ENCODE measurements around the gene PNPO. TPM values are rescaled to one million over a fixed set of nuclear protein-coding genes. Genes with fewer than 3 reads are reported as not detected.

The PNPO gene
- polyA plus RNA-seq (2011; rRNA removed) (15.9 and 19.6 TPM in 2 replicates), polyA minus RNA-seq (2011; rRNA and poly(A)+ RNA removed) (20.8 and 38.8 TPM in 2 replicates)

DNA sequence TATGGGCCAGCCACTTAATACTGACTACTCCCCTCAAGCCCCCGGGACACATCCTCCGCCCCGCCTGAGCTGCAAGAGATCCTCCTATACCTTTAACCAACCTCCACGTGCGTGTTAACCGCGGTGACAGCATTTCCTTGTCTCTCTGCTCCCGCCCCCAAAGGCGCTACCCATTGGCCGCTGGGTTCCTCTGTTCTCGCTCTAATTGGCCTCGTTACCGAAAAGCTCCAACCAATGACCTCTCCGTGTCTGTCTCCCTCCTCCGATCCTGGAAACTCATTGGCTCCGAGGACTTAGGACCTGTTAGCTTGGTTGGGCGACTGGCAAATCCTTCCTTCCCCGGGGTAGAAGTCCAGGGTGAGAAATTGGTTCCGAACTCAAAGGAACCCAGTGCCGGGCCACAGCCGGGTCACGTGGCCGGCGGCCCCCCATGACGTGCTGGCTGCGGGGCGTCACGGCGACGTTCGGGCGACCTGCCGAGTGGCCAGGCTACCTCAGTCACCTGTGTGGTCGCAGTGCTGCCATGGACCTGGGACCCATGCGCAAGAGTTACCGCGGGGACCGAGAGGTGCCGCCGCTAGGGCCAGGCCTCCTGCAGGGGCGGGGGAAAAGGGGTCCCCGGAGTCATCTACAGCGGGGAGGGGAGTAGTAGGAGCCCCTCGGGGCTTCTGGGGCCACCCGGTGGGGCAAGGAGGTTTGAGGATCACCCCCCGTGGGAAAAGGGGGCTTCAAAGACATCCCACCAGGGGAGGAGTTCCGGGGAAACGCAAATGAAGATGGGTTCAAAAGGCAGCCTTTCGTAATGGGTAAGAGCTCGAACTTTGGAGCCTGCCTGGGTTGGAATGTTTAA is at the start of gene PNPO:
Gene PNPO, plus strand, starts transcription at position 326 of the 850 bp plus-strand sequence. Its CDS starts 105 bp downstream, at position 431.
- Histone ChIP-seq H3K36me3 (ENCODE audit: control insufficient read depth, insufficient read depth, low read length) (peaks cover 3% of the 10 kb centered on the region), H3K27me3 (ENCODE audit: control insufficient read depth, insufficient read depth, low read length) (no peaks in the 10 kb centered on the region), H3K4me3 (ENCODE audit: low read depth, low read length) (peak within 1 kb of the TSS; percentile 87)
- CTCF ChIA-PET: interaction anchor here (0.6 to 19.6 kb wide), 9 partner anchors 8 to 246 kb away, joined by 3 to 380 read pairs (median 6); partner anchors contain the start of genes CDK5RAP3 and SCRN2
- DNase-seq (ENCODE audit: low read depth): peak; percentile 93
- TF ChIP-seq, protein P1, sequence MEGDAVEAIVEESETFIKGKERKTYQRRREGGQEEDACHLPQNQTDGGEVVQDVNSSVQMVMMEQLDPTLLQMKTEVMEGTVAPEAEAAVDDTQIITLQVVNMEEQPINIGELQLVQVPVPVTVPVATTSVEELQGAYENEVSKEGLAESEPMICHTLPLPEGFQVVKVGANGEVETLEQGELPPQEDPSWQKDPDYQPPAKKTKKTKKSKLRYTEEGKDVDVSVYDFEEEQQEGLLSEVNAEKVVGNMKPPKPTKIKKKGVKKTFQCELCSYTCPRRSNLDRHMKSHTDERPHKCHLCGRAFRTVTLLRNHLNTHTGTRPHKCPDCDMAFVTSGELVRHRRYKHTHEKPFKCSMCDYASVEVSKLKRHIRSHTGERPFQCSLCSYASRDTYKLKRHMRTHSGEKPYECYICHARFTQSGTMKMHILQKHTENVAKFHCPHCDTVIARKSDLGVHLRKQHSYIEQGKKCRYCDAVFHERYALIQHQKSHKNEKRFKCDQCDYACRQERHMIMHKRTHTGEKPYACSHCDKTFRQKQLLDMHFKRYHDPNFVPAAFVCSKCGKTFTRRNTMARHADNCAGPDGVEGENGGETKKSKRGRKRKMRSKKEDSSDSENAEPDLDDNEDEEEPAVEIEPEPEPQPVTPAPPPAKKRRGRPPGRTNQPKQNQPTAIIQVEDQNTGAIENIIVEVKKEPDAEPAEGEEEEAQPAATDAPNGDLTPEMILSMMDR (IDR thresholded peaks at IDR 0.05; ENCODE audit: insufficient read depth, low read depth, low read length): 0 out of 2 replicates have a peak, but pooled peaks have one; percentile 7
- POLR2A ChIA-PET: interaction anchor here (0.6 kb wide), 2 partner anchors 29 to 61 kb away, joined by 3 to 11 read pairs; partner anchors contain the start of gene CDK5RAP3

DNA sequence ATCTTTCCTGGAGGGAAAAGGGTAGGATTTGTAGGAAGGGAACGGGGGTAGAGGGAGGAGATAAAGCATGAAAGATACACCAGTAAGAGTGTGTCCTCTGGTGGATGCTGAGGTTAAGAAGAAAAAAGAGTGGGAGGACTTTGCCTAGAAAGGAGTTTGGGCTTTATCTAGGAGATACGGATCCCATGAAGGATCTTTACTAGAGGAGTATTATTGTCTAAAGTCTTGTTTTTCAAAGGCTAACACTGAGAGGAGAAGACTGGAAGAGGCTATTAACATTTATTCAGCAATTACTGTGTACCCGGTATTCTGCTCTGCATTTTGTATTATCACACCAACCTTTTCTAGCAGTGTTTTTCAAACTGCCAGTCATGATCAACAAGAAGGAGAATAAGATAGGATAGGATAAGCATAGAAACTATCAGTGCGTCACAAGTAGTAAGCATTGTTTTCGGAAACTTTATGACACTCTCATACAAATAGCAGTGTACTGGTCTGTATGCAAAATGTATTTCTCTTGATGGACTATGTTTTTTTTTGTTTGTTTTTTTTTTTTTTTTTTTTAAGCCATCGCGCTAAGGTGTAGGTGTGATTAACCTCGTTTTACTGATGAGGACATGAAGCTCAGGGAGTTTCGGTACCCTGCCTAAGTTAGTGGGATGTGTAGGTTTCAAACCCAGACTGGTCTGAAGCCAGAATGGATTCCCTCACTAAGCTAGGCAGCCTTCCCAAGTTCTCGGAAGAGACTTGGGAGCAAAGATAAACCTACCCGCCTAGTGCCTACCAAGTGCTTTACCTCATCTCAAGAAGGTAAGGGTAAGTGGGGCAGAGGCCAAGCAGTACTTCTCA is 46.6 kb upstream of the PNPO start:
- Histone ChIP-seq H3K27me3 (ENCODE audit: control insufficient read depth, insufficient read depth, low read length) (no peaks in the 10 kb centered on the region), H3K4me3 (ENCODE audit: low read depth, low read length) (peak overlapping the region; percentile 80), H3K36me3 (ENCODE audit: control insufficient read depth, insufficient read depth, low read length) (peaks cover 3% of the 10 kb centered on the region)
- ChIA-PET POLR2A (interaction anchor here (0.5 kb wide), 1 partner anchor 37 kb away, joined by 3 read pairs; no protein-coding TSS in a partner anchor), CTCF (interaction anchor here (0.8 to 17.5 kb wide), 10 partner anchors 9 to 96 kb away, joined by 3 to 875 read pairs (median 4); partner anchors contain the start of genes CDK5RAP3, SCRN2 and SP6)
- TF ChIP-seq, protein P1 (IDR thresholded peaks at IDR 0.05; ENCODE audit: insufficient read depth, low read depth, low read length): no peak
- DNase-seq (ENCODE audit: low read depth): no peak

DNA sequence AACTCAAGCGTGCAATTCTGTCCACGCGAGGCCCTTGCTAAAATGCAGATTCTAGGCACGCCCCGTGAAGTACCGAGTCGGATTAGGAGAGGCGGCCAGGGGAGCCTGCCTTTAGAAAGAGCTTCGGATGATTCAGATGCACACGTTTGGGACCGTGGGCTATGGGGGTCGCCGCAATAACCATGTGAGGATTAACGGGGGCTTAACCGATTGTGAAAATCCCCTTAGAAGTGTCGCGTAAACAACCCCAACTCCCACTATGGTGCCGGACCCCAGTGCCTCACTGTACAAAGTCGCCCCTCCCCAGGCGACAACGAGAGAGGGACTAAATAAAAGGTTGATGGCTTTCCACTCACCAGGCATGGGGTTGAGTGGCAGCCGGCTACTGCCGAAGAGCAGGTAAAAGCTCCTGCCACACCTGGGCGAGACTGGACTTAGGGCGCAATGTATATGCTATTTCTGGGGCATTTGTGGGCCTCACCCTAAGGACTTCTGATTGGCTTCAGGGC is 46.0 kb upstream of the PNPO start:
- peaks cover 4% of the 10 kb centered on the region for H3K36me3 ChIP-seq (ENCODE audit: control insufficient read depth, insufficient read depth, low read length)
- no peaks in the 10 kb centered on the region for H3K27me3 ChIP-seq (ENCODE audit: control insufficient read depth, insufficient read depth, low read length)
- POLR2A ChIA-PET: interaction anchor here (0.5 to 0.7 kb wide), 4 partner anchors 10 to 97 kb away, joined by 3 to 8 read pairs (median 4); no protein-coding TSS in a partner anchor
- CTCF ChIA-PET: interaction anchor here (0.7 to 17.5 kb wide), 8 partner anchors 9 to 95 kb away, joined by 3 to 875 read pairs (median 4); partner anchors contain the start of genes SCRN2 and SP6
- TF ChIP-seq, protein P1 (IDR thresholded peaks at IDR 0.05; ENCODE audit: insufficient read depth, low read depth, low read length): no peak
- no peak for DNase-seq (ENCODE audit: low read depth)
- peak overlapping the region; percentile 80 for H3K4me3 ChIP-seq (ENCODE audit: low read depth, low read length)

DNA sequence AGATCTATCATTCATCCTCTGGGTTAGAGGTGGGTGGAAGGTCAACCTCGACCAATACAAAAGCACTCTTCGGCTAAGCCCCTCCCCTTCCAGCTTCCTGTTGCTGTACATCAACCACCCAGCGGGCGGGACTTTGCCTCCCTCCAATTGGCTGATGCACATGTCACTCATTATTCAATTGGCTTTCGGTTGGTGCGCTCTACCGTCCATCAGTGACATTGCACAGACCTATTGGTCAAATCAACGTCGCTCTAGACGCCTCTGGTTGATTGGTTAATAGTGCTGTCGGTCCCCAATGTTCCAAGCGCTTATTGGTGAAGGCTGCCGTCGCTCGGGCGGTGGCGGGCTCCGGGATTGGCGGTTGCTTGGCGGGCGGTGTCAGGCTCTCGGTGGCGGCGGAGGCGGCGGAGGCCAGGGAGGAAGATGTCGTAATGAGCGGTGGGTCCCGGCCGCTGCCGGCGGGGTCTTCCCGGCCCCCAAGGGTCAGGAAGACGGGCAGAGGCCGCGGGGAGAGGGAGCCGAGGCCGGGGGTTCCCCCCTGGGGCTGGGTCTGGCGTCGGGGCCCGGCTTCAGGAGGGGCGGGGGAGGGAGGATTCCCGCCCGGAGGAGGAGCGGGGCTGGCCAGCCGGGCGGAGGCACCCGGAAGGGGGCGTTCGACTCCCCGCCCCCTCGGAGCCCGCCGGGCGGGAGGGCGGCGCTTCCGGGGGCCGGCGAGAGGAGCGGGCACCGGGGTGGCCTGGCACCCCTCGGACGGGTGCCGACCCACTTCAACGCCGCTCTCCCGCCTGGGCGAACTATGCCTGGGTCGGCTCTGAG is 45.3 kb upstream of the PNPO start, which contains the start of gene SP2:
Gene SP2, plus strand, starts transcription at position 381 of the 816 bp plus-strand sequence. Its CDS starts 51 bp downstream, at position 432.
- TF ChIP-seq, protein P1 (IDR thresholded peaks at IDR 0.05; ENCODE audit: insufficient read depth, low read depth, low read length): no peak
- no peaks in the 10 kb centered on the region for H3K27me3 ChIP-seq (ENCODE audit: control insufficient read depth, insufficient read depth, low read length)
- POLR2A ChIA-PET: interaction anchor here (0.6 to 0.7 kb wide), 3 partner anchors 9 to 98 kb away, joined by 4 to 8 read pairs (median 5); no protein-coding TSS in a partner anchor
- peak; percentile 100 for DNase-seq (ENCODE audit: low read depth)
- H3K4me3 ChIP-seq (ENCODE audit: low read depth, low read length): peak within 1 kb of the TSS; percentile 80
- CTCF ChIA-PET: interaction anchor here (0.7 to 17.5 kb wide), 11 partner anchors 10 to 95 kb away, joined by 3 to 875 read pairs (median 4); partner anchors contain the start of genes SCRN2 and SP6
- peaks cover 4% of the 10 kb centered on the region for H3K36me3 ChIP-seq (ENCODE audit: control insufficient read depth, insufficient read depth, low read length)
